ENCODE measurements around the gene TPPP3. TPM values are rescaled to one million over a fixed set of nuclear protein-coding genes. Genes with fewer than 3 reads are reported as not detected.

Gene TPPP3
- total RNA-seq, result not detected

DNA sequence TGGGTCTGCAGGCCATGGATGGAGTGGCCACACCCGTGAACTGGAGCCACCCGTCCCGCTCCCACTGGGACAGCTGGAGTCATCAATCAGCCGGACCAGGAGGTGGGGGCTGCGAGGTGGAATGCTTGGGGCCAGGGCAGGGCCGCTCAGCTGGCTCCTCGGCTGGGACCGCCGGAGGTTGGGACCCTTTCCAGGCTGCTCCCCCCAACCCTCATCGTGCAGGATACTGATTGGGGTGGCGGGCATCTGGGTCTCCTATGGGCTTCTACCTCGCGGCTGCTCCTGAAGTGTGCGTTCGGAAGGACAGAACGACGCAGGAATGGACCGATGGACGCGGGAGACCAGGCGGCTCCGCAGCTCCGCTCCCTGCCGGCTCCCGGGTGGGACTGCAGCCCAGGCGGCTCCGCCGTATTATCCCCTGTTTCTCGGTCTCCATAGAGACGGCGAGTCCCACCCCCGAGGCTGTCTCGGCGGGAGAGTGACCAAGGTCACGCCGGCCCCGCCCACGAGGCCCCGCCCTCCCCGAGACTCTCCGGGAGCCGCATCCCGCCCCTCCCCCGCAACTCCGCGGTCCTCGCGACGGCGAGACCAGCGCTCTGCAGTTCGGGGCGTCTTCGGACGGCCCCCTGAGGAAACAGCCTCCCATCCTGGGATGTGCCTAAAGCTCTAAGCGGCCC is at the start of gene TPPP3:
TSS of gene TPPP3 (minus strand) at position 388 of the 677 bp plus-strand sequence. CDS start 2,387 bp downstream, outside the sequence.
- H3K27ac Mint-ChIP-seq, result peak within 1 kb of the TSS; percentile 47 to 73
- peak in 1 of 2 donors; percentile 37 for DNase-seq (ENCODE audit: low spot score in 2 of 2)
- no peaks in the 10 kb centered on the region for H3K9me3 Mint-ChIP-seq
- H3K36me3 Mint-ChIP-seq, result no peaks in the 10 kb centered on the region
- ATAC-seq, result peak; percentile 53 to 79

- H3K36me3 Mint-ChIP-seq, result peaks cover 0 to 4% of the 10 kb centered on the region in 2 donors
- DNase-seq (ENCODE audit: low spot score in 2 of 2), result no peak
- H3K27ac Mint-ChIP-seq, result no peak overlapping the region
- no peaks in the 10 kb centered on the region for H3K9me3 Mint-ChIP-seq
- ATAC-seq, result no peak
Measured at GRCh38 chr16:67442581-67443255, 49.4 kb upstream of the TPPP3 start.

- no peaks in the 10 kb centered on the region for H3K9me3 Mint-ChIP-seq
- DNase-seq (ENCODE audit: low spot score in 2 of 2) (no peak), ATAC-seq (no peak)
- H3K36me3 Mint-ChIP-seq, result peaks cover 0 to 4% of the 10 kb centered on the region in 2 donors
- H3K27ac Mint-ChIP-seq, result peak overlapping the region in 1 of 2 donors; percentile 79
Measured at GRCh38 chr16:67441907-67442306, 48.6 kb upstream of the TPPP3 start.

GRCh38 chr16:67441271-67441753 is 48.0 kb upstream of the TPPP3 start:
- Mint-ChIP-seq H3K36me3 (peaks cover 0 to 4% of the 10 kb centered on the region in 2 donors), H3K27ac (no peak overlapping the region), H3K9me3 (no peaks in the 10 kb centered on the region)
- DNase-seq (ENCODE audit: low spot score in 2 of 2), result no peak
- no peak for ATAC-seq

DNA sequence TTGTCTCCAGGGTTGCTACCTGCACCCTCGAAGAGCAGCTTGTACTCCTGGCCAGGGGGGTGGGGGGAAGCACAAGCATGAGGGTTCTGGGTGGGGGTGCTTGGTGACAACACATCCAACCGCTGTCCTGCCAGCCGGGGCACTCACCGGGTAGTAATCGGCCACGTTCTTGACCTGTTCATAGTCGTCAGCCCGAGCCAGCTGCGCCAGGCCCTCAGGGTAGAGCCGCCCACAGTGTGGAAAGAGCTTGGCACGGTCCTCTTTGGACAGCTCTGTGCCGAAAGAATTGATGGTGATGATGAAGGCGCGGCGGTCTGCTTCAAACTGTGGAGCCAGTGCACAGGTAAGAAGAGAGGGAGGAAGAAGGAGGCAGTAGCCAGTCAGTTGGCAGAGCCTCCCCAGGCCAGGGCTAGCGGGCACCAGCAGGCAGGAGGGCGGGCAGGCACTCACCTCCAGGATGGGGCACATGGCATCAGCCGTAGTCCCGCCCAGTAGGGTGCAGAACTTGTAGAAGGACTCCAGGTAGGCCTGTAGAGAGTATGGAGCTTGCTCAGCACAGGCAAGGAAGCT is 45.6 kb upstream of the TPPP3 start:
- ATAC-seq (no peak), DNase-seq (ENCODE audit: low spot score in 2 of 2) (no peak)
- Mint-ChIP-seq H3K36me3 (peaks cover 0 to 4% of the 10 kb centered on the region in 2 donors), H3K27ac (no peak overlapping the region), H3K9me3 (no peaks in the 10 kb centered on the region)

- ATAC-seq (no peak), DNase-seq (ENCODE audit: low spot score in 2 of 2) (no peak)
- H3K27ac Mint-ChIP-seq, result peak overlapping the region in 1 of 2 donors; percentile 4
- H3K9me3 Mint-ChIP-seq, result no peaks in the 10 kb centered on the region
- H3K36me3 Mint-ChIP-seq, result peaks cover 0 to 4% of the 10 kb centered on the region in 2 donors
Measured at GRCh38 chr16:67438098-67438791, 44.9 kb upstream of the TPPP3 start.

- DNase-seq (ENCODE audit: low spot score in 2 of 2) (no peak), ATAC-seq (peak; percentile 42 to 47)
- H3K9me3 Mint-ChIP-seq, result no peaks in the 10 kb centered on the region
- H3K36me3 Mint-ChIP-seq, result peaks cover 0 to 4% of the 10 kb centered on the region in 2 donors
- H3K27ac Mint-ChIP-seq, result peak overlapping the region in 1 of 2 donors; percentile 4
Measured at GRCh38 chr16:67437513-67437912, 44.2 kb upstream of the TPPP3 start.

- ATAC-seq (no peak), DNase-seq (ENCODE audit: low spot score in 2 of 2) (no peak)
- H3K27ac Mint-ChIP-seq, result no peak overlapping the region
- no peaks in the 10 kb centered on the region for H3K9me3 Mint-ChIP-seq
- peaks cover 0 to 4% of the 10 kb centered on the region in 2 donors for H3K36me3 Mint-ChIP-seq
Measured at GRCh38 chr16:67436640-67437193, 43.4 kb upstream of the TPPP3 start.

GRCh38 chr16:67435758-67436164 is 42.5 kb upstream of the TPPP3 start:
- Mint-ChIP-seq H3K9me3 (no peaks in the 10 kb centered on the region), H3K27ac (no peak overlapping the region), H3K36me3 (peaks cover 0 to 4% of the 10 kb centered on the region in 2 donors)
- ATAC-seq (no peak), DNase-seq (ENCODE audit: low spot score in 2 of 2) (no peak)

- no peak for DNase-seq (ENCODE audit: low spot score in 2 of 2)
- Mint-ChIP-seq H3K36me3 (no peaks in the 10 kb centered on the region), H3K27ac (no peak overlapping the region), H3K9me3 (no peaks in the 10 kb centered on the region)
- no peak for ATAC-seq
Measured at GRCh38 chr16:67433131-67433719, 39.9 kb upstream of the TPPP3 start.

DNA sequence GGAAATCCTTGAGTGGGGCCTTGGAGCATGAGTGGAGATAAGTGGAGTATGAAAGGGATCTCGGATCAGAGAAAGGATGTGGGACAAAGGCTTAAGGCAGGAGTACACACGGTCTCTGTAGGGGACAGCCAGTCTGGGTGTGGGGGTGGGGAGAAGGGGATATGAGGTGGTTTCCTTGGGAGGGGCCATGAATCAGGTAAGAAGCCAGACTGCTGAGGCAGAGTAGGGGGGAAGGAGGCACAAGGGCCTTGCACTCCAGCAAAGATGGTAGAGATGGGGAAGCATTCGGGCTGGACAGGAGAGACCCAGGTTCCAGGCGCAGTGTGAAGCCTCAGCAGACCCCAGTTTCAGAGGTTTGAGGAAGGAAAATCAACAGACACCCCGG is 39.2 kb upstream of the TPPP3 start:
- Mint-ChIP-seq H3K36me3 (no peaks in the 10 kb centered on the region), H3K27ac (no peak overlapping the region), H3K9me3 (no peaks in the 10 kb centered on the region)
- no peak for ATAC-seq
- no peak for DNase-seq (ENCODE audit: low spot score in 2 of 2)

GRCh38 chr16:67431775-67432505 is 38.6 kb upstream of the TPPP3 start:
- ATAC-seq (no peak), DNase-seq (ENCODE audit: low spot score in 2 of 2) (no peak)
- Mint-ChIP-seq H3K36me3 (no peaks in the 10 kb centered on the region), H3K9me3 (no peaks in the 10 kb centered on the region), H3K27ac (no peak overlapping the region)

GRCh38 chr16:67430977-67431774 is 37.9 kb upstream of the TPPP3 start, which contains the start of gene HSD11B2:
TSS of gene HSD11B2 (plus strand) at chr16:67431121. CDS start at chr16:67431249, 128 bp downstream.
- Mint-ChIP-seq H3K9me3 (no peaks in the 10 kb centered on the region), H3K36me3 (no peaks in the 10 kb centered on the region), H3K27ac (no peak within 1 kb of the TSS)
- ATAC-seq (peak; percentile 63 to 65), DNase-seq (ENCODE audit: low spot score in 2 of 2) (peak in 1 of 2 donors; percentile 40)

DNA sequence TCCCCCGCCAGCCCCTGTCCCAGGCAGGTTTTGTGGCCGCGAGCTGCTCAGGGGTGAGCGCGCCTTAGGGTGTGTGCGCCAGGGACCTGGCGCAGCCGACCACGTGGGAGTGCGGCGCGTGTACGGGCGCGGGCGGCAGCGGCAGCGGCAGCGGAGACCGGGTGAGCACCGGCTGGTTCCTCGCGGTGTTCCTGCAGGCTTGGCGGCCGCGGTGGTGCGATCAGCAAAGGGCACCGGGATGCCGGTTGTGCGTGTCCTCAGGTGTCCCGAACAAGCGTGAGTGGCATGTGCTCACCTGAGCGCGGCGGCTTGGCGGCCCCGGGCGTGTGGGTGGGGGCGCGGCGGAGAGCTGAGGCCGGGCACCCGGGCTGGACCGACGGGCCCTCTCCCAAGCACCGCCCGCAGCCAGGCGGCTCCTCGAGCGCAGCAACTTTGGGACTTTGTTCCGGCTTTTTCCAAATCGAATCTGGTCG is 37.2 kb upstream of the TPPP3 start:
- peak in 1 of 2 donors; percentile 44 for DNase-seq (ENCODE audit: low spot score in 2 of 2)
- H3K9me3 Mint-ChIP-seq, result no peaks in the 10 kb centered on the region
- ATAC-seq, result peak; percentile 33 to 50
- H3K36me3 Mint-ChIP-seq, result no peaks in the 10 kb centered on the region
- no peak overlapping the region for H3K27ac Mint-ChIP-seq

All from activated naive CD4-positive, alpha-beta T cell treated with anti-CD3 and anti-CD28 coated beads, Interleukin-2, amount 50 U/mL, for 72 hours (primary cell).